ENCODE results near the gene ARHGAP9.

ARHGAP9 gene

GRCh38 chr12:57471661-57472060 is 8.0 kb downstream of the ARHGAP9 start:
- no peak for DNase-seq

GRCh38 chr12:57470970-57471656 is 8.6 kb downstream of the ARHGAP9 start:
- DNase-seq: no peak

DNA sequence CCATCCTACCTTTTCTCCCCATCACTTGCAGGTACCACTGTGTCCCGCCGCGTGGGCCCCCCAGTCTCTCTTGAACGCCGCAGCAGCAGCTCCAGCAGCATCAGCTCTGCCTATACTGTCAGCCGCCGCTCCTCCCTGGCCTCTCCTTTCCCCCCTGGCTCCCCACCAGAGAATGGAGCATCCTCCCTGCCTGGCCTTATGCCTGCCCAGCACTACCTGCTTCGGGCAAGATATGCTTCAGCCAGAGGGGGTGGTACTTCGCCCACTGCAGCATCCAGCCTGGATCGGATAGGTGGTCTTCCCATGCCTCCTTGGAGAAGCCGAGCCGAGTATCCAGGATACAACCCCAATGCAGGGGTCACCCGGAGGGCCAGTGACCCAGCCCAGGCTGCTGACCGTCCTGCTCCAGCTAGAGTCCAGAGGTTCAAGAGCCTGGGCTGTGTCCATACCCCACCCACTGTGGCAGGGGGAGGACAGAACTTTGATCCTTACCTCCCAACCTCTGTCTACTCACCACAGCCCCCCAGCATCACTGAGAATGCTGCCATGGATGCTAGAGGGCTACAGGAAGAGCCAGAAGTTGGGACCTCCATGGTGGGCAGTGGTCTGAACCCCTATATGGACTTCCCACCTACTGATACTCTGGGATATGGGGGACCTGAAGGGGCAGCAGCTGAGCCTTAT is 9.2 kb downstream of the ARHGAP9 start:
- DNase-seq: no peak

DNA sequence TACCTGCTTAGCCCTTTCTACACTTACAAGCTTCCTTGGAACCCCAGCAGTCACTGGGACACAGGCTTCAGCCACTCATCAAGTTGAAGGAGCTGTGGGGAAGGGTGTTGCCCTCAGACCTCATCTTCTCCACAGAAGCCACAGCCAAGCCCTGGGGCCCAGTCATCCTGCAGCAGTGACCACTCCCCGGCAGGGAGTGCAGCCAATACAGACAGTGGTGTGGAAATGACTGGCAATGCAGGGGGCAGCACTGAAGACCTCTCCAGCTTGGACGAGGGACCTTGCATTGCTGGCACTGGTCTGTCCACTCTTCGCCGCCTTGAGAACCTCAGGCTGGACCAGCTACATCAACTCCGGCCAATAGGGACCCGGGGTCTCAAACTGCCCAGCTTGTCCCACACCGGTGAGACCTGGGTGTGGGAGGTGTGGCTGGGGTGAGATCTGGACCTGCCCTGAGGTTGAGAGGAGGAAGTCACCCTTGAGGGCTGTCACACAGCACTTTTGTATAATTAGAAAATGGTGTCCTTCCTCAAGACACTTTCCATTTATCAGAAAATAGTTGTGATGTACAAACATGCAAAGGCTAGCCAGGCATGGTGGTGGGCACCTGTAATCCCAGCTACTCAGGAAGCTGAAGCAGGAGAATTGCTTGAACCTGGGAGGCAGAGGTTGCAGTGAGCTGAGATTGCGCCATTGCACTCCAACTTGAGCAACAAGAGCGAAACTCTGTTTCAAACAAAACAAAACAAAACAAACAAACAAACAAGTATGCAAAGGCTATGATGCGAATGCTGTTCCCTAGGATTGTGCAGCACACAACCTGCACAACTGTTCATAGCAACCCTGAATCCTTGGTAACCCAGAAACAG is 10.1 kb downstream of the ARHGAP9 start:
- DNase-seq: no peak

DNA sequence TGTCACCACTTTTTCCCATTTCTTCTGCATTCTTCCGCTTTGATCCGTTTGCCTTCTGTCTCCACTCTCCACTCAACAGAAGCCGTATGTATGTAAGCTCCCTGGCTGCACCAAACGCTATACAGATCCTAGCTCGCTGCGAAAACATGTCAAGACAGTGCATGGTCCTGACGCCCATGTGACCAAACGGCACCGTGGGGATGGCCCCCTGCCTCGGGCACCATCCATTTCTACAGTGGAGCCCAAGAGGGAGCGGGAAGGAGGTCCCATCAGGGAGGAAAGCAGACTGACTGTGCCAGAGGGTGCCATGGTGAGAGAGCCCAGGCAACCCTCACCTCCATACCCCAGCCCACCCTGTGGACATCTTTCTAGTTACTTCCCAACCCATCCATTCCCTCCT is 11.8 kb downstream of the ARHGAP9 start:
- no peak for DNase-seq

DNA sequence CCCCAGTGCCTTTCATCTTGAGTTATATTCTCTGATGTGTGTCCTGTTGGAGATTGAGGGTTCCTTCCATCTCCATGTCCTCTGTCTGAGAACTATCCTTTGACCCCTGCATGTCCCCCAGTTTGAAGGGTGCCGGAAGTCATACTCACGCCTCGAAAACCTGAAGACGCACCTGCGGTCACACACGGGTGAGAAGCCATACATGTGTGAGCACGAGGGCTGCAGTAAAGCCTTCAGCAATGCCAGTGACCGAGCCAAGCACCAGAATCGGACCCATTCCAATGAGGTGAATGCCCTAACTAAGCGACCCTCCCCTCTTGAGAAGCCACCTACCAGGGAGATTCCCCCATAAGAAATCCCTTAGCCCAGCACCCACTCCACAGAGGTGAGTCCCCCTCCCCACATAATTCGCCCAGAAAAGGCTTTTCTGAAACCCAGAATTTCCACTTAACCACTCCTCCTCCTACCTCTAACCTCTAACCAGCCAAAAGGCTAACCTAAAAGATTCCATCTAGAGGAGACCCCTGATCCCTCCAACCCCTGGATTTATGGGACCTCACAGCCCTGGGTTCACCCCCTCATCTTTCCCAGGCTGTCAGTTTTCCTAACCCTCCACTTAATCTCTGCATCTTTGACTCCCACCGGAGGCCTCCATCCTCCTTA is 12.3 kb downstream of the ARHGAP9 start:
- DNase-seq: no peak

- DNase-seq: no peak
Observed at GRCh38 chr12:57465747-57466505, 13.7 kb downstream of the ARHGAP9 start.

DNA sequence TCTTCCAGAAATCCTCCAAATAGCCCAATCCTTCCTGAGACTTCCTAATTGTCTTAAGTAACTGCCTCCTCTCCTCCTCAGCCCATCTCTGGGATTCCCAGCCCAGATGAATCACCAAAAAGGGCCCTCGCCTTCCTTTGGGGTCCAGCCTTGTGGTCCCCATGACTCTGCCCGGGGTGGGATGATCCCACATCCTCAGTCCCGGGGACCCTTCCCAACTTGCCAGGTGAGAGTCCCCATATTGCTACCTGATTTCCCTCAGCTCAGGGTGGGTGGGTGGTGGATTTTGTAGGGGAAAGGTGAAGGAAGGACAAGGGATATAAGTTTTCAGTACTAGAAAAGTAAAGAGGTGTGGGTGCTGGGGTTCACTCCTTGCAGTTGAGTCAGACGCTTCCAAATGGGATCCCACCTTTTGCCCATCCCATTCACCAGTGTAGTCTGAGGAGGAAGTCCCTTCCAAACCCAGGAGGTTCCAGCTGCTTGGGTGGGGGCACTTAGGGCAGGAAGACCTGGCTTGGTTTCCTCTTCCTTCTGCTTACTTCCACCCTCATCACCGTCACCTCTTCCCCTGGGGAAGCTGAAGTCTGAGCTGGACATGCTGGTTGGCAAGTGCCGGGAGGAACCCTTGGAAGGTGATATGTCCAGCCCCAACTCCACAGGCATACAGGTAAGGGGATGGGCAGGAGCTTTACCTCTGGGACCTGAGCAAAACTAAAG is 14.5 kb downstream of the ARHGAP9 start:
- DNase-seq: no peak

DNA sequence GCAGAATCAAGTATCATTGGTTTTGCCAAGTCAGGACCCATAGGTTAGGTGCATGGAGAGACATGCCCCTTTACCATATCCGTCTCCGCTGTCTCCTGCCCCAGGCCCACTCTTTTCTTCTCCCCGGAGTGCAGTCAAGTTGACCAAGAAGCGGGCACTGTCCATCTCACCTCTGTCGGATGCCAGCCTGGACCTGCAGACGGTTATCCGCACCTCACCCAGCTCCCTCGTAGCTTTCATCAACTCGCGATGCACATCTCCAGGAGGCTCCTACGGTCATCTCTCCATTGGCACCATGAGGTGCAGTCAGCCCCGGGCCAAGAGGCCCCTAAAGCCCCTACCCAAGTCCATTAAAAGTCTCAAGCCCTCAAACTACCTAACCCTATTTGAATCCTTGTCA is 15.1 kb downstream of the ARHGAP9 start:
- no peak for DNase-seq

- no peak for DNase-seq
Observed at GRCh38 chr12:57462912-57463253, 16.8 kb downstream of the ARHGAP9 start.

DNA sequence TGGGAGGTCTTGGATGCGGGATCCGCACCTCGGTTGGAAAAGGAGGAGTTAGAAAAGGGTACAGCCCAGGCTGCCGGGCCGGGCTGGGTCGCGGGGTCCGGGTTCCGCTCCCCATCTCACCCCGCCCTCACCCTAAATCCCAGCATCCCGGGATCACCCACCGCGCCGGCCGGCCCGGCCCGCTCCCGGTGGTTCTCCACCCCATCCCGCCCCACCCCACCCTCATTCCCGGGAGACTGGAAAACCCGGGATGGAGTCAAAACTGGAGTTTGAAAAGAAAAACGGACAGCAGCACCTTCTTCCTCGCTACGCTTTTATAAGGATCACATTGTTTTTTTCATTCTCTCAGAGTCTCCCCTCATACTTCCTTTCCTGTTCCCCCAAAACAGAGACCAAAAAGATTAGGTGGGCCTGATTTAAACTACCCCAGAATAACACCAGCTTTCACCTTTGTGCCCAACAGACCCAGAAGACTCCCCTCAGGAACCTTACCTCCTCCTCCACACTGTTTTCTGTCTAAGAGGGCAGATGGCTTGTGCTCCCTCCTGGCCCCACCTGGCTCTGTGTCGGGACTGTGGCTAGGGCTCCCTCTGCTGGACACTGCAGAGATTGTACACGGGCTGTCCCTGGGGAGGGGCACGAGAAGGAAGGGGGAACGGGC is 17.3 kb downstream of the ARHGAP9 start:
- peak; percentile 82 to 86 for DNase-seq

DNA sequence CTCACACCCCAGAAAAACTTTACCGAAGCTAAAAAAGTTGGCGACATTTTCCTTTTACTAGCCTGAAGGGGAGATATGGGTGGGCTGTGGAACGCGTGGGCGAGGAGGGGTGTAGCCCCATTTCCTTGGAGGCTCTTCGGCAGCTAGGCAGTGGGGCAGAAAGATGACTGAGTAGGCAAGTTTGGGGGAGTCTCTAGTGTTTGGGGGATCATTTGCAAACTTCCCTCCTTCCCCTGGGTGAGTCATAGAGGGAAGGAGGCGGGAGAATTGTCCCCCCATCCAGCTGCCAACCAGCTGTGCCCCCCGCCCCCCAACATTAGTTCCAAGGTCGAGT is 17.8 kb downstream of the ARHGAP9 start:
- no peak for DNase-seq

- peak in 1 of 2 experiments; percentile 22 for DNase-seq
Observed at GRCh38 chr12:57461276-57461916, 18.3 kb downstream of the ARHGAP9 start.

DNA sequence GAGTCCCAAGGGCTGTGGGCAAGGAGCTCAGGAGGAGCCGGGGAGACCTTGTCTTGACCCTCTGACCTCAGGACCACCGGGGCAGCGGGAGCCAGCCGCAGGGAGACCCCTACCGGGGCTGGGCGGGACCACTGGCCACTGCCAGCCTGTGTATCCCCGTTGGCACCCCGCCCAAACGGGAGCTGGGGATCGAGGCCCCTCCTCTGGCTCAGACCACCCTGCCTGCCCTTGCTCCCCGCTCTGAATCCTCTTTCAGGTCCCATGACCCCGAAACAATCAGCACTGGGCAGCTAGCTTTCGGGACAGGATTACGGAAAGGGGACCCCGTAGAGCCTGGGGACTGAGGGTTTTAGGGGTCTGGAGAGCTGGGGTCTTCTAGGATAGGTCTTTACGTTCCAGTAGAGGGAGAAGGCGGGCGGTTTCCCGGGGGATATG is 18.8 kb downstream of the ARHGAP9 start:
- DNase-seq: peak; percentile 9 to 14

DNA sequence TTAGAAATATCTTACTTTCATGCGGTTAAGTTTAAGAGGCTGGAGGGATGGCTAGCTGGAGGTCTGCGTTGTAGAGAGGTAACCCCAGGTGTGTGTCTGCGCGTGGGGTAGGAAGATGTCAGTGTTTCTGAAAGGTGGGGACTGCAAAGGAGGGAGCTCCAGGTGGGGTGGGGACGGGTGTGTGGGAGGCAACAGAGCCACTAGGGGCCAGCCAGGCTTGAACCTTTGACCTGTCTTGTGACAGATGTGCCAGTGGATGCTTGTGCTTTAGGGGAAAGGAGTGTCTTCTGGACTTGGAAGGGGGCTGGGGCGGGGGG is 19.2 kb downstream of the ARHGAP9 start:
- DNase-seq: no peak

- no peak for DNase-seq
Observed at GRCh38 chr12:57459750-57460467, 19.8 kb downstream of the ARHGAP9 start, which contains the start of gene GLI1. TSS of gene GLI1 (plus strand) at chr12:57459785. CDS start at chr12:57463692, 3,907 bp downstream.

- DNase-seq: peak; percentile 87 to 89
Observed at GRCh38 chr12:57459055-57459749, 20.5 kb downstream of the ARHGAP9 start.

GRCh38 chr12:57458665-57459054 is 21.0 kb downstream of the ARHGAP9 start:
- DNase-seq: no peak

GRCh38 chr12:57456737-57457490 is 22.8 kb downstream of the ARHGAP9 start:
- no peak for DNase-seq

Measured in NCI-H1930 (cell line).